ENCODE measurements around the gene DCDC2C.

DCDC2C gene

GRCh38 chr2:3677436-3677835, 25.9 kb upstream of the DCDC2C start:
- FAIRE-seq = no peak
- no peak for DNase-seq (ENCODE audit: insufficient read length)
- TF ChIP-seq TAF1 (IDR thresholded peaks at IDR 0.05; ENCODE audit: borderline replicate concordance, low read depth, low read length) (no peak), POLR2AphosphoS5 (IDR thresholded peaks at IDR 0.05; ENCODE audit: low read depth, low read length) (no peak), POLR2A (IDR thresholded peaks at IDR 0.05; ENCODE audit: low read depth, low read length) (no peak)

- FAIRE-seq (no peak), DNase-seq (ENCODE audit: insufficient read length) (no peak)
- TF ChIP-seq POLR2A (IDR thresholded peaks at IDR 0.05; ENCODE audit: low read depth, low read length) = no peak
- TF ChIP-seq POLR2AphosphoS5 (IDR thresholded peaks at IDR 0.05; ENCODE audit: low read depth, low read length) = no peak
- TF ChIP-seq TAF1 (IDR thresholded peaks at IDR 0.05; ENCODE audit: borderline replicate concordance, low read depth, low read length) = no peak
Measured at GRCh38 chr2:3678212-3678611, 25.2 kb upstream of the DCDC2C start.

GRCh38 chr2:3679180-3679579, 24.2 kb upstream of the DCDC2C start:
- DNase-seq (ENCODE audit: insufficient read length) (no peak), FAIRE-seq (no peak)
- TF ChIP-seq TAF1 (IDR thresholded peaks at IDR 0.05; ENCODE audit: borderline replicate concordance, low read depth, low read length) (no peak), POLR2AphosphoS5 (IDR thresholded peaks at IDR 0.05; ENCODE audit: low read depth, low read length) (no peak), POLR2A (IDR thresholded peaks at IDR 0.05; ENCODE audit: low read depth, low read length) (no peak)

GRCh38 chr2:3679616-3680393, 23.6 kb upstream of the DCDC2C start:
- DNase-seq (ENCODE audit: insufficient read length) (no peak), FAIRE-seq (no peak)
- TF ChIP-seq POLR2A (IDR thresholded peaks at IDR 0.05; ENCODE audit: low read depth, low read length) (no peak), TAF1 (IDR thresholded peaks at IDR 0.05; ENCODE audit: borderline replicate concordance, low read depth, low read length) (no peak), POLR2AphosphoS5 (IDR thresholded peaks at IDR 0.05; ENCODE audit: low read depth, low read length) (no peak)

GRCh38 chr2:3680548-3681345, 22.6 kb upstream of the DCDC2C start:
- FAIRE-seq = no peak
- TF ChIP-seq TAF1 (IDR thresholded peaks at IDR 0.05; ENCODE audit: borderline replicate concordance, low read depth, low read length) (no peak), POLR2AphosphoS5 (IDR thresholded peaks at IDR 0.05; ENCODE audit: low read depth, low read length) (no peak), POLR2A (IDR thresholded peaks at IDR 0.05; ENCODE audit: low read depth, low read length) (no peak)

GRCh38 chr2:3681625-3682024, 21.8 kb upstream of the DCDC2C start:
- TF ChIP-seq POLR2AphosphoS5 (IDR thresholded peaks at IDR 0.05; ENCODE audit: low read depth, low read length) (no peak), POLR2A (IDR thresholded peaks at IDR 0.05; ENCODE audit: low read depth, low read length) (no peak), TAF1 (IDR thresholded peaks at IDR 0.05; ENCODE audit: borderline replicate concordance, low read depth, low read length) (no peak)
- DNase-seq (ENCODE audit: insufficient read length) = no peak
- FAIRE-seq = no peak

More at GRCh38 chr2:3680548-3681345, 22.6 kb upstream of the DCDC2C start:
- DNase-seq (ENCODE audit: insufficient read length) = no peak

- TF ChIP-seq TAF1 (IDR thresholded peaks at IDR 0.05; ENCODE audit: borderline replicate concordance, low read depth, low read length) (no peak), POLR2AphosphoS5 (IDR thresholded peaks at IDR 0.05; ENCODE audit: low read depth, low read length) (no peak)
- no peak for FAIRE-seq
Measured at GRCh38 chr2:3682811-3683210, 20.6 kb upstream of the DCDC2C start.

GRCh38 chr2:3683748-3684454, 19.5 kb upstream of the DCDC2C start:
- TF ChIP-seq POLR2AphosphoS5 (IDR thresholded peaks at IDR 0.05; ENCODE audit: low read depth, low read length) (no peak), TAF1 (IDR thresholded peaks at IDR 0.05; ENCODE audit: borderline replicate concordance, low read depth, low read length) (no peak), POLR2A (IDR thresholded peaks at IDR 0.05; ENCODE audit: low read depth, low read length) (no peak)
- FAIRE-seq = no peak
- DNase-seq (ENCODE audit: insufficient read length) = no peak

More at GRCh38 chr2:3682811-3683210, 20.6 kb upstream of the DCDC2C start:
- DNase-seq (ENCODE audit: insufficient read length) = no peak

- FAIRE-seq (no peak), DNase-seq (ENCODE audit: insufficient read length) (no peak)
- TF ChIP-seq TAF1 (IDR thresholded peaks at IDR 0.05; ENCODE audit: borderline replicate concordance, low read depth, low read length) = no peak
- TF ChIP-seq POLR2AphosphoS5 (IDR thresholded peaks at IDR 0.05; ENCODE audit: low read depth, low read length) = no peak
- no peak for TF ChIP-seq POLR2A (IDR thresholded peaks at IDR 0.05; ENCODE audit: low read depth, low read length)
Measured at GRCh38 chr2:3689998-3690748, 13.2 kb upstream of the DCDC2C start.

- no peak for TF ChIP-seq POLR2AphosphoS5 (IDR thresholded peaks at IDR 0.05; ENCODE audit: low read depth, low read length)
- TF ChIP-seq POLR2A (IDR thresholded peaks at IDR 0.05; ENCODE audit: low read depth, low read length) = no peak
- TF ChIP-seq TAF1 (IDR thresholded peaks at IDR 0.05; ENCODE audit: borderline replicate concordance, low read depth, low read length) = no peak
- DNase-seq (ENCODE audit: insufficient read length) (no peak), FAIRE-seq (no peak)
Measured at GRCh38 chr2:3692375-3692774, 11.0 kb upstream of the DCDC2C start.

GRCh38 chr2:3696545-3696944, 6.8 kb upstream of the DCDC2C start:
- TF ChIP-seq TAF1 (IDR thresholded peaks at IDR 0.05; ENCODE audit: borderline replicate concordance, low read depth, low read length) = no peak
- no peak for TF ChIP-seq POLR2AphosphoS5 (IDR thresholded peaks at IDR 0.05; ENCODE audit: low read depth, low read length)
- no peak for TF ChIP-seq POLR2A (IDR thresholded peaks at IDR 0.05; ENCODE audit: low read depth, low read length)
- no peak for FAIRE-seq
- no peak for DNase-seq (ENCODE audit: insufficient read length)

Data from GM12892 (cell line).